ENCODE results near the gene SCNN1A.

The SCNN1A gene

DNA sequence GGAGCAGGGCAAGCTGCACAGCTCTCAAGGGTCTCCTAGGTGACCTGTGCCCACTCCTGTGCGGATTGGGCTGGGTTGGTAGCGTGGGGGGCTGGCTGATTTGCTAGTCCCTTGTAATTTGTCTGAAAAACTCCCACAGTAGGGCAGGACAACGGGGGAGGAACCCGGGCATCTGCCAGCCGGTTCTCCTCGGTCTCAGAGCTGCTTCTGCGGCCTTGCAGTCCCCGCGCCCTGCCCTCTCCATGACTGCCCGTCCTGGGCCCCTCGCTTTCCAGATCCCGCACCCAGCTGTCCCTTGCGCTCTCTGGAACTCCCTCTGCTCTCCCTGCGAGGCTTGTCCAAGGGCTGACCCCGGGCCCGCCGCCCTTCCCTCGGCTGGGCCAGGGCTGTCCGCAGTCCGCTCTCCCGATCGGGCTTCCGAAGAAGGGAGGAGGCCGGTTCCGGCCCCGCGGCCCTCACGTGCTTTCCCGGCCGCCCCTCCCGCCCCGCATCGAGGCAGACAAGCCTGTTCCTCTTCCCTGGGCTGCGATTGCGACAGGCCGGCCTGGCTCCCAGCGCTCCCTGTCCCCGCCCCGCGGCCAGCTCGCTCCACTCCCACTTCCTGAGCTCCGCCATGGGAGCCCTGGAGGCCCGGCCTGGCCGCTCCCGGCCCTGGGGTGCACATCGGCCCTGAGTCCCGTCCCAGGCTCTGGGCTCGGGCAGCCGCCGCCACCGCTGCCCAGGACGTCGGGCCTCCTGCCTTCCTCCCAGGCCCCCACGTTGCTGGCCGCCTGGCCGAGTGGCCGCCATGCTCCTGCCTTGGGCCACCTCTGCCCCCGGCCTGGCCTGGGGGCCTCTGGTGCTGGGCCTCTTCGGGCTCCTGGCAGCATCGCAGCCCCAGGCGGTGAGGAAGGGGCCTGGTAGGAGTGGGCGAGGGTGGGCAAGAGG lies 8.5 kb upstream of the SCNN1A start, which contains the start of gene LTBR:
Gene LTBR, plus strand, starts transcription at position 591 of the 927 bp plus-strand sequence. Its CDS starts 197 bp downstream, at position 788.
- DNase-seq = no peak

DNA sequence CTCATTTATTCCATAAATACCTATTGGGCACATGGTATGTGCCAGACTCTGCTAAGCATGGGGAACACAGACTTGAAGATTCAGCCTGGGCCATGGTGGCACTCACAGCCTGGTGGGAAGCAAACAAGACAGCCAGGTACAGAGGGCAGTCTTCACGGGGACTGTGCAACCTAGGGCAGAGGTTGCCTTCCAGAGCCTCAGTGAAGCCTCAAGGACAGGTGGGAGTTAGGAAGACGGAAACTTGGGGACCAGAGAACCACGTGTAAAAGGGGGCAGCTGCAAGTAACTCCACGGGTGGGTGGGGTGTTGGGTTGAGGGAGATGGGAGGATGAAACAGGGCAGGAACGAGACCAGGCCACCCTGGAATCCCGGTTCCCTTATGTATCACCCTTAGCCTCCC lies 7.6 kb upstream of the SCNN1A start:
- no peak for DNase-seq

- no peak for DNase-seq
Observed at GRCh38 chr12:6382371-6382770, 7.0 kb upstream of the SCNN1A start.

GRCh38 chr12:6380141-6381121 lies 5.1 kb upstream of the SCNN1A start:
- DNase-seq = no peak

DNA sequence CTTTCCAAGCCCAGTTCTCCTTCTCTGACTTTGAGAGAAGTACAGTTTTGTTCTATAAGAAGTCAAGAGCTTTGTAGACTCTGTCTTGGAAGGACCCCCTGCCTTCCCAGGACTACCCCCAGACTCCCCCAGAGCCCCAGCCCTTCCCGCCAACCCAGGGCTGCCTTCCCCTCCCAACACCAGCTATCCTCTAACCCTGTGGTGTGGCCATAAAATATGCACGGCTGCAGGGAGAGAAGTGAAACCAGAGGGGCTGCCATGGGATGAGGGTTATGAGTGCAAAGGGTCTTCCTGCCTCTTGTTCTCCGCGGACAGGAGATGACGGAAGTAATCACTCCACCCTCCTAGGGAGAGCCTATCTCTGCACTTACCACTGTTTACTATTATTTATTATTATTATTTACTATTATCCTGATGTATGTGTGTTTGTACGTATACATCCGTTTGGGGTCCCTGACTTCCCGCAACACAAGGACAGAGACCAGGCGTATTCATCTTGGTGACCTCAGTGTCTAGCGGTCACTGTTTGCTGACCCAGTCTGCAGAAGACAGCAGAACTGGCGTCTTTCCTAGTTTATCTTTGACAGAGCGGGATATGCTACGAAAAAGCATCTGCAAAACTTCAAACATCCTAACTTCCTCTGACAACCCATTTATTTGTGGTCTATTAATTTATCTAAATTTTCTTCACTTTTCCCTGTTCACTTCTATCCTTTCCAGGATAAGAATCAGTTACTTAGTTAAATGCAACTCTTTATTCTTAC lies 3.5 kb upstream of the SCNN1A start:
- no peak for DNase-seq

- DNase-seq = no peak
Observed at GRCh38 chr12:6377667-6377994, 2.3 kb upstream of the SCNN1A start.

GRCh38 chr12:6376870-6377666 lies 1.7 kb upstream of the SCNN1A start:
- no peak for DNase-seq

DNA sequence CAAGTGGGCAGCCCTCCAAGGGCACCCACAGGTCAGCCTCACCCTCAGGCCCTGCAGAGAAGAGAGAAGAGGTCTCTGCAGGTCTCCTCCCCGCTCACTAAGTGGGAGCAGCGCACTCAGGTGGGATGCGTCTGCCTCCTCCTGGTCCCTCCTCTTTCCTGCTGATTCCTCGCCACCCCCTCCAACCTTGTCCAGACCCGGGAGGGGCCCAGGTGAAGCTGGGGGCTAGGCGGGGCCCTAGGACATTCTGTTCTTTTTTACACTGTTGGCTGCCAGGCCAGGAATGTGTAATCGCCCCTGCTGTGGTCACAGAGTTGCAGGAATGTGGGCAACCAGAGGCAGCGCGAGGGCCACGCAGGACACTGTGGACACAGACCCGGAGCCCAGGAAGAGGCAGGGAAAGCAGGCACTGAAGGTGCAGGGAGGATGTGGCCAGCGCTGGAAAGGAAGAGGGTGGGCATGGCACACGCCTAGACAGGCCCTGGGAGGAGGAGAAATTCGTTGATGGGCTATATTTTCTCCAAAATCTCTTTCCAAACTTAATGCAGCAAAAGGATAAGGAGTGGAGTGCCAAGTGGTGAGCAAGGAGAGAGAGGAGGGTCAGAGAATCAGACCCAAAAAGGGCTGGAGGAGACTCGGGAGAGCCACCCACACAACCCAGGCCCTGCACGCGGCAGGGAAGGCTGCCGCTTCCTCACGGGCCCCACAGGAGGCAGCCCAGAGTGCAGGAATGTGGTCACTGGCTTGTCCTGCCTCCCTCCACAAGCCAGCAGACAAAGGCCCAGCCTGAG lies 911 bp upstream of the SCNN1A start:
- DNase-seq = no peak

DNA sequence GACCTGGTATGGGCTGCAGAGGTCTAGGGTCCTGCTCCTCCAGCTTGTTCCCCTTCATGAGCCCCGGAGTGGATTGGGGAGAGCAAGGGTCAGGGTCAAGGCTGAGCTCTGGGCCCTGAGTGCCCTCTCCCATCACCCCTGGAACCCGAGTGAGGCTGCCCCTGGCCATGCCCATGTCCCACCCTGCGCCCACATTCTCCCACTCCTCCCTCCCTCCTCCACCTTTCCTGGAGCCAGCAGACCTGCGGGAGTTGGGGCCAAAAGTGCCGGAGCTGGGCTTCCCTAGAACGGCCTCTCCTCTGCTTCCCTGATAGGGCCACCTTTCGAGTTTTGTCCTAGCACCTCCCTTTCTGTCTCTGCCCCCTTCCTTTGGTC lies 590 bp downstream of the SCNN1A start:
- DNase-seq = no peak

- DNase-seq = no peak
Observed at GRCh38 chr12:6374028-6374785, 1.2 kb downstream of the SCNN1A start.

DNA sequence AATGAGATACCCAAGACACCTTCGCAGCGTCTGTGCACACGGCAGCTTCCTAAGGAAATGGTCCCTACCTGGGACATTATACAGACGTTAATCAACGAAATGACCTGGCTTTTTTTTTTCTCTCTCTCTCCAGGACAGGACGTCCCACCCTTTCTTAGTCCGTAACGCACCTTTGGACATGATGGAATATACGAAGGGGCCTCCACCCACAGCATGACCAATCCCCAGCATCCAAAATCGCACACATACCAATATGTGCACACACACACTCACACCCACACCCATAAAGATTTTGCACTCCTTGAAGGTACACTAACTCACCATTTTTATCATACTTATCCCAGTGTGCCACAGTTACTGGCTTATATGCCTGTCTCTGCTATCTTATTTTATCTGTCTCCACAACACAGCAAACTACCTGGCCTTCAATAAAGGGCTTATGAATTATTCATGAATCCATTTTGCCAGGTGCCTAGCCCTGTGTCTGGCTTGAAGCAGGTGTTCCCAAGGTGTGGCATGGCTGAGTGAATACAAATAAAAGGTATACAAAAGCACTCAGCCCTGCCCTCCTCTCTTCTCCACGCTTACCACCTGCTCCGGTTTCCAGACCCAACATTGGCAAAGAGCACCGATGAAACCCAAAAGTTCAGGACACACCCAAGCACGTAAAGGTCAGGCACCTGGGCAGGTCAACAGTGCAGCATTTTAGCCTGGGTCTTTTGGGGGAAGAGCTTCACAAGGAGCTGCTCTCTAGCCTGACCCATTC lies 2.2 kb downstream of the SCNN1A start:
- no peak for DNase-seq

GRCh38 chr12:6372403-6373003 lies 2.9 kb downstream of the SCNN1A start:
- no peak for DNase-seq

DNA sequence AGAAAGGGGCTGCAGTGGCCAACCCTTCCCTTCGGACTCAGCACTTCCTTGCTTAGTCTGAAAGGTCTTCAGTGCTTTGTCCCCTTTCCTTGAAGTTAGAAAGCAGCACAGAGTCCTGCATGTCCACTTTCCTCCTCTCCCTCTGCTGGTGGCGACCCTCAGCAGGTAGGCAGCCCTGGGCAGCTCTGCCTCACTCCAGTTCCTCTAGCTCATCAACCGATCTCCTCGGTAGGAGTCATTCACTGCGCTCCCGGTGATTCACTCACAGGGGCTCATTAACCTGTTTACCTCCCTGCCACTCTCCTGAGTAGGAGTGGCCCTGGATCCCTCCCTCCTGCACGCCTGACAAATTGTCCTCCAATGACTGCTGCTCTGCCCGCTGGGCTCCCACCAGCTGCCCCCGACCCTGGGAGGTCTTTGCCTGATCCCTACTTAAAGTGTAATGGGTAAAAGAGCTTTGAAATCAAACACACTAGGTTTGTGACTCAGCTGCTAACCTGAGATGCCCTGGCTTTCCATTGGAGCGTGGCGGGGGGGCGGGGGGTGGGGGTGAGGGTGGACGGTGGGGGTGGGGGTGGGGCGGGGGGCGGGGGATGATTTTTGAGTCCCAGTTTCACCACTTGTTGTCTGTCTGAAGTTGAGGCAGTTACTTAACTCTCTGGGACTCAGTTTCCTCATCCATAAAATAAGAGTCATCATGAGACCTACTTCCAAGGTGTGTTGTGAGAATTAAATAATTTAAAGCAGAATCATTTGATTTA lies 4.2 kb downstream of the SCNN1A start:
- DNase-seq = no peak

- no peak for DNase-seq
Observed at GRCh38 chr12:6370576-6370935, 4.8 kb downstream of the SCNN1A start.

- DNase-seq = no peak
Observed at GRCh38 chr12:6369916-6370575, 5.3 kb downstream of the SCNN1A start.

DNA sequence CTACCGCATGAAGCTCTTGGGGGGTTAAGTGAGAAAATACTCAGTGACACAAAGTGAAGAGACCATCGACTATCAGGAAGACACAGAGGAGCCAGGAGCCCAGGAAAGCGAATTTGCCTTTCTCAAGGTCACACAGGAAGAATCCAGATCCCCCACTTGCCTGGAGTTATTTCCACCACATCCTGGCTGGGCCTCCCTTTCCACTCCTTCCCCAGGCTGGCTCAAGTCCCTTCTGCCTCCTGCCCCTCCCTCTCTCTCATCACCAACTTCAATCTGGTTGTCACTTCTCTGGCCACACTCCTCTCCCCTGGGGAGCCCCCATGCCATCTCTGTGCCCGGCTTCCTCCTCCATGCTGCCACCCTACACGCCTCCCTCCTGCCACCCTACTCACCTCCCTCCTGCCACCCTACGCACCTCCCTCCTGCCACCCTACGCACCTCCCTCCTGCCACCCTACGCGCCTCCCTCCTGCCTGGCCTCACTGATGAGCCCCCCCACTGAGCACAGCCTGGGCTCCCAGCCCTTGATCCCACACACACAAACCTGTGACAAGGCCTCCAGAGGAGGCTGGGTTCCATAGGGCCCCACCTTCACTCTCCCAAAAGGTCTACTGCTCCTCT lies 6.3 kb downstream of the SCNN1A start:
- no peak for DNase-seq

Measured in activated naive CD4-positive, alpha-beta T cell (primary cell).